Measurements from ENCODE around the gene LRIG3. TPM values are rescaled to one million over a fixed set of nuclear protein-coding genes. Genes with fewer than 3 reads are reported as not detected.

LRIG3 gene
- polyA plus RNA-seq, 3 donors = not detected

DNA sequence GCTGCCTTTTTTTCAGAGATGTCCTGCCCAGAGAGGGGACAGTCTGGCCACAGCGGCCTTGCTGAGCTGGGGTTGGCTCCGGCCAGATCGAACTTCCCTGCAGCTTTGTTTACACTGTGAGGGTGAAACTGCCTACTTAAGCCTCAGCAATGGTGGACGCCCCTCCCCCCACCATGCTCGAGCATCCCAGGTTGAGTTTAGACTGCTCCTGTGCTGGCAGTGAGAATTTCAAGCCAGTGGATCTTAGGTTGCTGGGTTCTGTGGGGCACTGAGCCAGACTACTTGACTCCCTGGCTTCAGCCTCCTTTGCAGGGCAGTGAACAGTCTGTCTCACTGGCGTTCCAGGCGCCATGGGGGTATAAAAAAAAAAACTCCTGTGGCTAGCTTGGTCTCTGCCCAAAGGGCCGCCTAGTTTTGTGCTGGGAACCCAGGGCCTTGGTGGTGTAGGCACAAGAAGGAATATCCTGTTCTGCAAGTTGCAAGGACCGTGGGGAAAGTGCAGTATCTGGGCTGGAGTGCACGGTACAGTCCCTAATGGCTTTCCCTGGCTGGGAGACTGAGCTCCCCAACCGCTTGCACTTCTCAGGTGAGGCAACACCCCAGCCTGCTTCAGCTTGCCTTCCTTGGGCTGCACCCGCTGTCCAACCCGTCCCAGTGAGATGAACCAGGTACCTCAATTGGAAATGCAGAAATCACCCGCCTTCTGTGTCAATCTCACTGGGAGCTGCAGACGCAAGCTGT lies 79.1 kb downstream of the LRIG3 start:
- no peaks in the 10 kb centered on the region for H3K4me1 ChIP-seq (ENCODE audit: control insufficient read depth in 1 of 2, insufficient read depth in 2 of 2, low read length in 2 of 2)
- H3K27ac ChIP-seq (ENCODE audit: low read depth in 1 of 2, low read length in 2 of 2) = no peak overlapping the region
- H3K27ac Mint-ChIP-seq = no peak overlapping the region
- H4K20me1 ChIP-seq (ENCODE audit: insufficient read depth, low read length) = no peaks in the 10 kb centered on the region
- no peak overlapping the region for H3K4me3 ChIP-seq (replicated peaks in 1 of 3; ENCODE audit: low read depth in 2 of 3, low read length in 3 of 3)
- H3K27me3 ChIP-seq (ENCODE audit: control insufficient read depth in 2 of 2, insufficient read depth in 2 of 2, low read length in 2 of 2) = no peaks in the 10 kb centered on the region
- no peaks in the 10 kb centered on the region for H3K79me2 ChIP-seq (ENCODE audit: insufficient read depth, low read length)
- TF ChIP-seq, protein P1, sequence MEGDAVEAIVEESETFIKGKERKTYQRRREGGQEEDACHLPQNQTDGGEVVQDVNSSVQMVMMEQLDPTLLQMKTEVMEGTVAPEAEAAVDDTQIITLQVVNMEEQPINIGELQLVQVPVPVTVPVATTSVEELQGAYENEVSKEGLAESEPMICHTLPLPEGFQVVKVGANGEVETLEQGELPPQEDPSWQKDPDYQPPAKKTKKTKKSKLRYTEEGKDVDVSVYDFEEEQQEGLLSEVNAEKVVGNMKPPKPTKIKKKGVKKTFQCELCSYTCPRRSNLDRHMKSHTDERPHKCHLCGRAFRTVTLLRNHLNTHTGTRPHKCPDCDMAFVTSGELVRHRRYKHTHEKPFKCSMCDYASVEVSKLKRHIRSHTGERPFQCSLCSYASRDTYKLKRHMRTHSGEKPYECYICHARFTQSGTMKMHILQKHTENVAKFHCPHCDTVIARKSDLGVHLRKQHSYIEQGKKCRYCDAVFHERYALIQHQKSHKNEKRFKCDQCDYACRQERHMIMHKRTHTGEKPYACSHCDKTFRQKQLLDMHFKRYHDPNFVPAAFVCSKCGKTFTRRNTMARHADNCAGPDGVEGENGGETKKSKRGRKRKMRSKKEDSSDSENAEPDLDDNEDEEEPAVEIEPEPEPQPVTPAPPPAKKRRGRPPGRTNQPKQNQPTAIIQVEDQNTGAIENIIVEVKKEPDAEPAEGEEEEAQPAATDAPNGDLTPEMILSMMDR (IDR thresholded peaks at IDR 0.05) = no peak
- intact Hi-C loops (cut with micrococcal nuclease) = no loop called here
- no peaks in the 10 kb centered on the region for H3K36me3 ChIP-seq (replicated peaks in 1 of 2; ENCODE audit: control insufficient read depth in 1 of 2, insufficient read depth in 2 of 2, low read length in 2 of 2)
- DNase-seq = no peak
- no peak overlapping the region for H3K4me2 ChIP-seq (replicated peaks; ENCODE audit: extremely low read depth, low read length, poor library complexity, severe bottlenecking)
- peaks cover 0 to 17% of the 10 kb centered on the region in 2 donors for H3K9me3 ChIP-seq (replicated peaks in 1 of 2; ENCODE audit: control insufficient read depth in 1 of 2, insufficient read depth in 1 of 2, low read length in 2 of 2)
- WGBS (ENCODE audit: insufficient coverage) = 86% methylated on average over 11 of the region's 15 CpGs
- H3K9ac ChIP-seq (ENCODE audit: insufficient read depth, low read length, poor library complexity, severe bottlenecking) = no peak overlapping the region
- no peaks in the 10 kb centered on the region for H3K4me1 Mint-ChIP-seq
- H3K9me3 Mint-ChIP-seq = peaks cover 5 to 15% (median 8%) of the 10 kb centered on the region in 7 donors
- H3K27me3 Mint-ChIP-seq (ENCODE audit: low read depth in 3 of 3) = no peaks in the 10 kb centered on the region
- no peaks in the 10 kb centered on the region for H3K36me3 Mint-ChIP-seq
- H3K4me3 Mint-ChIP-seq = no peak overlapping the region
- H2AFZ ChIP-seq (ENCODE audit: insufficient read depth, low read depth, low read length, poor library complexity, severe bottlenecking) = no peak overlapping the region

DNA sequence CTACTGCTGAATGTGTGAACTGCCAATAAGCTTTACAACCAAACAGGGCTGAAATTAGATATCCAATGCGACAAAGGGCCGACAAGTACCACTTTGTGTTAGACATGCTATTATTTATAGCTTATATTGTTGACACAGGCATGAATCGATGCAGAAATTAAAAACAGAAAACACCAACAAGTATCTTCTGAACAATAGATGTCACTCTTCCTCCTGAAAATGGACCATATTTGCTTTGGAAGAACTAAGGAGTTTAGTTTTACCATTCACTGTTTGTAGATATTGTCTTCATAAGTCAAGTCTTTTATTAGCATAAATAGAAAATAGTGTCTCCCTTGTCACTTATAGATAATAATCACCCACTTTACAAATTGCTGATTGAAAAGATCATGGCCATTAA lies 86.5 kb downstream of the LRIG3 start:
- Histone ChIP-seq H3K79me2 (ENCODE audit: insufficient read depth, low read length) (no peaks in the 10 kb centered on the region), H3K9me3 (replicated peaks in 1 of 2; ENCODE audit: control insufficient read depth in 1 of 2, insufficient read depth in 1 of 2, low read length in 2 of 2) (no peaks in the 10 kb centered on the region), H4K20me1 (ENCODE audit: insufficient read depth, low read length) (no peaks in the 10 kb centered on the region), H3K4me1 (ENCODE audit: control insufficient read depth in 1 of 2, insufficient read depth in 2 of 2, low read length in 2 of 2) (no peaks in the 10 kb centered on the region), H3K4me3 (replicated peaks in 1 of 3; ENCODE audit: low read depth in 2 of 3, low read length in 3 of 3) (no peak overlapping the region), H3K27ac (ENCODE audit: low read depth in 1 of 2, low read length in 2 of 2) (no peak overlapping the region), H3K9ac (ENCODE audit: insufficient read depth, low read length, poor library complexity, severe bottlenecking) (no peak overlapping the region), H2AFZ (ENCODE audit: insufficient read depth, low read depth, low read length, poor library complexity, severe bottlenecking) (no peak overlapping the region), H3K4me2 (replicated peaks; ENCODE audit: extremely low read depth, low read length, poor library complexity, severe bottlenecking) (no peak overlapping the region), H3K36me3 (replicated peaks in 1 of 2; ENCODE audit: control insufficient read depth in 1 of 2, insufficient read depth in 2 of 2, low read length in 2 of 2) (no peaks in the 10 kb centered on the region), H3K27me3 (ENCODE audit: control insufficient read depth in 2 of 2, insufficient read depth in 2 of 2, low read length in 2 of 2) (no peaks in the 10 kb centered on the region)
- DNase-seq = no peak
- H3K36me3 Mint-ChIP-seq = no peaks in the 10 kb centered on the region
- peaks cover 0 to 2% (median 0%) of the 10 kb centered on the region in 3 donors for H3K27me3 Mint-ChIP-seq (ENCODE audit: low read depth in 3 of 3)
- TF ChIP-seq, protein P1 (IDR thresholded peaks at IDR 0.05) = no peak
- intact Hi-C loops (cut with micrococcal nuclease) = no loop called here
- H3K4me3 Mint-ChIP-seq = no peak overlapping the region
- peaks cover 0 to 18% (median 4%) of the 10 kb centered on the region in 7 donors for H3K9me3 Mint-ChIP-seq
- H3K4me1 Mint-ChIP-seq = no peaks in the 10 kb centered on the region
- WGBS (ENCODE audit: insufficient coverage) = no CpG with 5 or more reads among the region's 3 CpGs
- no peak overlapping the region for H3K27ac Mint-ChIP-seq
